NT2/D1 (cell line): ENCODE results near the gene THOC5.
"Not testable (repeated sequence)": the region's sequence is repeated elsewhere in the genome, so short reads cannot be mapped to it uniquely, and the experiment has no call there.

Experiments used
- DNase-seq: peaks from one replicate; pipeline ENCODE4 v3.0.0-alpha.2; 2011; ENCODE audit warnings: low read depth, low spot score
- H3K27me3 ChIP-seq: 2 replicates; pipeline ENCODE4 v1.6.0; 2011; ENCODE audit warnings: mild to moderate bottlenecking; ENCODE audit not compliant: insufficient read length, insufficient read depth
- H3K36me3 ChIP-seq: 2 replicates; pipeline ENCODE4 v1.6.1; 2011; ENCODE audit warnings: mild to moderate bottlenecking, low read length, mixed read lengths; ENCODE audit not compliant: insufficient read depth, insufficient read length
- H3K4me1 ChIP-seq: 2 replicates; pipeline ENCODE4 v1.5.1; 2011; ENCODE audit not compliant: insufficient read depth, insufficient read length
- H3K4me3 ChIP-seq: 2 replicates; pipeline ENCODE4 v1.5.1; 2011; ENCODE audit warnings: low read depth; ENCODE audit not compliant: insufficient read length
- H3K9ac ChIP-seq: 2 replicates; pipeline ENCODE4 v1.6.0; 2011; ENCODE audit warnings: low read depth; ENCODE audit not compliant: insufficient read length
- H3K9me3 ChIP-seq: 2 replicates; pipeline ENCODE4 v1.5.1; 2011; ENCODE audit warnings: mild to moderate bottlenecking, low read length; ENCODE audit not compliant: insufficient read depth
- SUZ12 ChIP-seq: IDR thresholded peaks from 2 replicates; pipeline ENCODE4 v1.6.1; 2011; ENCODE audit not compliant: insufficient read length, insufficient read depth; ENCODE audit errors: extremely low read depth
- YY1 ChIP-seq: IDR thresholded peaks from 2 replicates; pipeline ENCODE4 v1.6.1; 2011; ENCODE audit not compliant: insufficient read length, insufficient read depth
- ZNF274 ChIP-seq: IDR thresholded peaks from 2 replicates; pipeline ENCODE4 v1.6.1; 2011; ENCODE audit warnings: mild to moderate bottlenecking, low read depth, low read length

THOC5 gene

DNA sequence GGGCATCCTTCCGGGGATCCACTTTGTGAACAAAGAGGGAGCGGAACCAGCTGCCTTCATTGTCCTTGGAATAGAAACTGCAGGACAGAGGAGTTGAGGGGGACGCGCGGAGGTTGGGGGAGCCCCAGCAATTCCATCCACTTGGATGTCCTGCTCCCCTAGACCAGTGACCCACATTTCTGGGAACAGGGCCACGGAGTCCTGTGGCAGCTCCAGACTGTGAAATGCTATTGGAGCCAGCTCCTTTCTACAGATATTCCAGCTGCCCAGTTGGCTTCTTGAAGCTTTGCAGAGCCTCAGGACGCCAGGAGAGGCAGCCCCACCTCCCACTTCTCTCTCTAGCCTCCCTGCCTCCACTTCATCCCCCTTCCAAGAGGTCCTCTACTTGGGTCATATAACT, 16.9 kb upstream of the THOC5 start:
- no peak for DNase-seq
- no peaks in the 10 kb centered on the region for H3K9me3 ChIP-seq
- peaks cover 3% of the 10 kb centered on the region for H3K4me1 ChIP-seq
- no peak overlapping the region for H3K9ac ChIP-seq
- H3K27me3 ChIP-seq, result no peaks in the 10 kb centered on the region
- H3K4me3 ChIP-seq, result no peak overlapping the region
- H3K36me3 ChIP-seq, result peaks cover 32% of the 10 kb centered on the region
- no peak for TF ChIP-seq YY1
- no peak for TF ChIP-seq ZNF274
- no peak for TF ChIP-seq SUZ12

GRCh38 chr22:29569011-29569678, 15.6 kb upstream of the THOC5 start:
- Histone ChIP-seq H3K9ac (no peak overlapping the region), H3K27me3 (no peaks in the 10 kb centered on the region), H3K36me3 (peaks cover 39% of the 10 kb centered on the region), H3K4me3 (no peak overlapping the region), H3K4me1 (peaks cover 3% of the 10 kb centered on the region), H3K9me3 (no peaks in the 10 kb centered on the region)
- no peak for DNase-seq
- TF ChIP-seq SUZ12 (no peak), YY1 (no peak), ZNF274 (no peak)

GRCh38 chr22:29567338-29567737, 13.8 kb upstream of the THOC5 start:
- Histone ChIP-seq H3K36me3 (peaks cover 45% of the 10 kb centered on the region), H3K4me3 (no peak overlapping the region), H3K9me3 (no peaks in the 10 kb centered on the region), H3K9ac (no peak overlapping the region), H3K27me3 (no peaks in the 10 kb centered on the region), H3K4me1 (peaks cover 3% of the 10 kb centered on the region)
- DNase-seq, result no peak
- TF ChIP-seq SUZ12, result no peak

DNA sequence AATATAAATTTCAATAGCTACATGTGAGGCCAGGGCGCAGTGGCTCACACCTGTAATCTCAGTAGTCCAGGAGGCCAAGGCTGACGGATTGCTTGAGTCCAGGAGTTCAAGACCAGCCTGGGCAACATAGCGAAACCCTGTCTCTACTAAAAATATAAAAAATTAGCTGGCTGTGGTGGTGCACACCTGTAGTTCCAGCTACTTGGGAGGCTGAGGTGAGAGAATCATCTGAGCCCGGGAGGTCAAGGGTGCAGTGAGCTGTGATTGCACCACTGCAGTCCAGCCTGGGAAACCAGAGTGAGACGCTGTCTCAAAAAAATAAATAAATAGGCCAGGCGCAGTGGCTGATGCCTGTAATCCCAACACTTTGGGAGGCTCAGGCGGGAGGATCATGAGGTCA, 13.0 kb upstream of the THOC5 start:
- peaks cover 54% of the 10 kb centered on the region for H3K36me3 ChIP-seq

GRCh38 chr22:29563652-29564460, 10.3 kb upstream of the THOC5 start:
- no peaks in the 10 kb centered on the region for H3K9me3 ChIP-seq
- TF ChIP-seq ZNF274, result no peak
- no peak for TF ChIP-seq SUZ12
- TF ChIP-seq YY1, result no peak
- DNase-seq, result no peak
- no peaks in the 10 kb centered on the region for H3K27me3 ChIP-seq
- no peak overlapping the region for H3K9ac ChIP-seq
- H3K4me1 ChIP-seq, result no peaks in the 10 kb centered on the region
- no peak overlapping the region for H3K4me3 ChIP-seq
- peaks cover 64% of the 10 kb centered on the region for H3K36me3 ChIP-seq

More for the DNA sequence above, 13.0 kb upstream of the THOC5 start:
- not testable (repeated sequence) for H3K27me3 ChIP-seq, H3K9ac ChIP-seq, H3K4me3 ChIP-seq, H3K9me3 ChIP-seq, H3K4me1 ChIP-seq, DNase-seq

DNA sequence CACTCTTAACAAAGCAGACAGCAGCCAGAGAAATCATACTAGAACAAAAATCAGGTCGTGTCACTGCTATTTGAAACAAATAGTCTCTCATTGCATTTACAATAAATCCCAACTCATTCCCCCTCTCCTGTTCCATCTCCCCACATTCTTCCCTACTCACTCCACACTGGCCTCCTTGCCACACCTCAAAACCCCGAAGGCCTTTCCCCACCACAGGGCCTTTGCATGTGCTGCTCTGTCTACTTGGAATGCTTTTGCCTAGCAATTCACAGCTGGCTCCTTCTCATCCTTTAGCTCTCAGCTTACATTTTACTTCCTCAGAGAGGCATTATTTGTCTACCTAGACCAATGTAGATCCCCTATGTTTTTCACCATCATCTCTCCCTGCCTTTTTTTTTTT, 6.3 kb upstream of the THOC5 start:
- no peak overlapping the region for H3K4me3 ChIP-seq
- no peaks in the 10 kb centered on the region for H3K27me3 ChIP-seq
- H3K4me1 ChIP-seq, result no peaks in the 10 kb centered on the region
- TF ChIP-seq SUZ12 (no peak), ZNF274 (no peak), YY1 (no peak)
- H3K9me3 ChIP-seq, result no peaks in the 10 kb centered on the region
- no peak overlapping the region for H3K9ac ChIP-seq
- H3K36me3 ChIP-seq, result peaks cover 68% of the 10 kb centered on the region
- no peak for DNase-seq

DNA sequence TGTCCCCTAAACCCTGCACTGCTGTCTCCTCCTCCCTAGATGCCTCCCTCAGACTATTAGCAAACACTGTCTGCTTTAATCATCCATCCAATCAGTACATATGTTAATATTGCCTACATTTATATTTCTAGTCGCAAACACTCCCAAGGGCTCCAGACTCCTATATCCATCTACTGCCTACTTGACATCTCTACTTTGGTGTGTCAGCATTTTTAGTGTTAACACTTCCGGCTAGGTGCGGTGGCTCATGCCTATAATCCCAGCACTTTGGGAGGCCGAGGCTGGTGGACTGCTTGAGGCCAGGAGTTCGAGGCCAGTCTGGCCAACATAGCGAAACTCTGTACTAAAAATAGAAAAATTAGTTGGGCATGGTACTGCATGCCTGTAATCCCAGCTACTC, 5.5 kb upstream of the THOC5 start:
- Histone ChIP-seq H3K4me3 (no peak overlapping the region), H3K9me3 (no peaks in the 10 kb centered on the region), H3K27me3 (no peaks in the 10 kb centered on the region), H3K36me3 (peaks cover 66% of the 10 kb centered on the region), H3K9ac (no peak overlapping the region), H3K4me1 (no peaks in the 10 kb centered on the region)
- DNase-seq, result no peak
- no peak for TF ChIP-seq SUZ12
- TF ChIP-seq ZNF274, result no peak
- no peak for TF ChIP-seq YY1
